Stimulated activated CD8-positive, alpha-beta memory T cell treated with anti-CD3 and anti-CD28 coated beads, Interleukin-4, amount 100 ng/mL, for 24 hours (primary cell): ENCODE measurements around the gene MT1B.

Experiments used
- DNase-seq: peaks from one replicate; pipeline ENCODE4 v3.0.0-alpha.2; 2020; ENCODE audit warnings: low read depth

Gene MT1B

DNA sequence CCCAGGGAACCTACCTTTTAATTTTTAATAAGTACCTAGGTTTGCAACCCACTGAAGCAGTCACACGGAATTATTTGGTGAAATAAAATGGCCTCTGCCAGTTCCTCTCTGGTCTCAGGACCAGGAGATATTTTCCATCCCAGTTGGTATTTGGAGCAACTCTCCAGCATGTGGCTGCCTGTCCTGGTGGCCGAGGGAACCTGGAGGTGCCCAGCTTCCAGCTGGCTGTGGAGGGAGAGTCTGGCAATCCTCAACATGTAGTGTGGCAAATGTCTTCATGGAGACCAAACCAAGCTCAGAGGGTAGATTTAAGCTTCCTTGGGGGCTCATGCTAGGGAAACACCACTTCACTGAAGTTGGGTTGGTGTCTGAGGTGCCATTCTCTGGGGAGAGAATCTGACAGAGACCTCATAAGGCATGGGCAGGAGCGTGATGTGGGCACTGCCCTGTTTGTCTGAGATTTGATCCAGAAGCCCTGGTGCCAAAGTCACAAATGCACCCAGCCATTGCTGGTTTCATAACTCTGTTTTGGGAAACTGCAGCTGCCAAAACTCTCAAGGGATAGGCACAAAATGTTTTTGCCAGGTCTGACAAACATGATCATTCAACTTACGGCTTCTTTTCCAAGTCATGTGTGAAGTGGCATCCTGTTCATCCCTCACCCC is 33.4 kb downstream of the MT1B start:
- no peak for DNase-seq

DNA sequence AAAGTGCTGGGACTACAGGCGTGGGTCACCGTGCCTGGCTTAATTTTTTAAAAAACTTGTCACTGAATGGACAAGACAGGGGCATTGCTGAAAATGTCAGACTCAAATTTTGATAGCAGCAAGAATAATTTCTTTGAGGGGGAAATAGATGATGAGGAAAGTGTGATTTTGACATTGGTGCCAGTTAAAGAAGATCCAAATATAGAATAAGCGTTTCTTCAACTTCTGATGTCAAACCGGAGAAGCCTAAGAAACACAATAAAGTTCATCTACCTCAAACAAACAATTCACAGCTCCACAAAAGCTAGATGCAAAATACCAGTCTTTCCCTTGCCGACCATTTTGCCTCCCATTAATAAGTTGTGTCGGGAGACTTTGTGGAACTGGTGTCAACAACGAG is 35.1 kb downstream of the MT1B start:
- no peak for DNase-seq

DNA sequence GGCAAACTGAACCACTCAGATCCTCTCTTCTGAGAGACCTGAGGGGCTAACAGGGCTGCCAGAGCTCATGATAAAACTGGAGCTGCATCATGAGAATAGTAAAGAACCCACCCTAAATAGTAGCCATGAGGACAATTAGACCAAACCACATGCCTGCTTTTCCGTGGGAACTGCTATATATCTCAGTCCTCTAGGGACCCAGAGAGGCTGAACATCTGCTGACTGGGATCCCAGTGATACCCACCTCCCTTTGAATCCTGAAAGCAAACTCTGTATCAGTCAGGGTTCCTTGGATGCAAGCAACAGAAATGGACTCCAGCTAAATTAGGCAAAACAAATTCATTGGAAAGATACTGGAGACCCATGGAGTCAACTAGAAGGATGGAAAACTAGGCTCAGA is 37.1 kb downstream of the MT1B start:
- no peak for DNase-seq

DNA sequence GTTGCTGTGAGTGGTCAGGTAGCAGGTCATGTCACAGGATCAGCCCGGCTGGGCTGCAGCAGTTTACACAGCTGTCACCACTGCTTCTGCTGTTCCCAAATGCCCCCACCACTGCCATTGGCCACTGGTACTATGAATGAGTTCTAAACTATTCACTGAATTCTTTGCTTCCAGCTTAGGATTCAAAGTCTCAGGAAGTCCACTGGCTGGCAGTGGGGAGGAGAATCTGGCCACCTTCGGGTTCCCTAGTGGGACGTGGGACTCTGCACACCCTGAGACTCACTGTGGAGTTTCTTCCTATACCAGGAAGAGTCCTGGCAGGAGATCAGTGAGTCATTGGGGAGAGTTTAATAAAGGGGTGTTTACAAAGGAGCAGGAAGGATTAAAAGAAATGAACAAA is 37.5 kb downstream of the MT1B start:
- DNase-seq, result no peak

DNA sequence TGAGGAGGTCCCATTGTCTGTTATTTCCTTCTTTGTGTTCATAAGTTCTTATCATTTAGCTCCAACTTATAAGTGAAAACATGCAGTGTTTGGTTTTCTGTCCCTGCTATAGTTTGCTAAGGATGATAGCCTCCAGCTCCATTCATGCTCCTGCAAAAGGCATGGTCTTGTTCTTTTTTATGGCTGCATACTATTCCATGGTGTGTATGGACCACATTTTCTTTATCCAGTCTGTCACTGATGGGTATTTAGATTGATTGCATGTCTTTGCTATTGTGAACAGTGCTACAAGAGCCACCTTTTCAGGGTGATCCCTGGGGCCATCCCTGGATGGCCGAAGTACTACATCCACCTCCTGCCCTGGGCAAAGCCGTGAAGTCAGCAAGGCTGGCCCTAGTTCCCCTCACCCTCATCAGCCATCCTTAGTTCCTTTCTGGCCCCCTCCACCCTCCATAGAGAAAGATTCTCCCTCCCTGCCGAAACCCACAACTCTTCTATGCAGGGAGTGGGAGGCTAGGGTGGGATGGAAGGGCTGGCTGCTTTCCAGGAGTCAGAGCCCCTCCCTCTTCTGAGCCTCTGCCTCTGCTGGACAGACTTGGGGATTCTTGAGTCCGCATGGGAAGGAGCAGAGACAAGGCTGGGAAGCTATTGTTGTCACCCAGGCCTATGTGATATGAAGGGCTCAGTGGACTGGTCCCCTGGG is 38.9 kb downstream of the MT1B start:
- DNase-seq, result no peak

DNA sequence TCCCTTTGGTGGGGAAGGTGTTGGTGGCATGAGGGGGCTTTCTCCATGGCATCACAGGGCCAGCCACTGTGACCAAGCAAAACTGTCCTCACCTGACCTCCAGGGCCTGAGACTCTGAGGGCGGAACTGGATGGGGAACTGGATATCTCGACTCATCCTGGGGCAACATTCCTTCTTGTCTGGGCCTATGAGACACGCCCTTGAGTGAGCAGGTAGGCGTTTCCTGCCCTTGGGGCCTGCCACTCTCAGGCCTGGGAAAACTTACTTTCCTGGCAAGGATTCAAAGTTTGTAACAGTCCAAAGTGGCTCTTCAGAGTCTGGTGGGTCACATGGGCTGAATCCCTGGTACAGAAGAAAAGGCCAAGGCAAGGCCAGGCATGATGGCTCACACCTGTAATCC is 40.2 kb downstream of the MT1B start:
- no peak for DNase-seq

DNA sequence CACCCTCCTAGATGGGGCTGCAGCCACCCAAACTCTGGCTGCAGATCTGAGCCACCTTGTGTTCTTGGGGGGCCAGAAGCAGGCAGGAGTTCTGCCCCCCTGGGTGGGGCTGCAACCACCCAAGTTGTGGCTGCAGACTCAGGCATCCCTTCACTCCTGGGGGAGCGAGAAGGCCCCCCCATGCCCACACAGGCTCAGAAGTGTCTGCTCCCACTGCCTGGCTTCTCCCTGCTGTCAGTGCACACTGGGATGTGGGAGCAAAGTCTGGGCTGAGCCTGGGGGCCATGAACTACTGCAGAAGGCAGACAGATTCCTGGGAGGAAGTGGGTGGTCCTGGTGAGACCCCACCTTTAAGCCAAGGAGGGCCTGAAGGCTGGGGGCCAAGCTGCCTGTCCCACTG is 43.6 kb downstream of the MT1B start:
- no peak for DNase-seq

DNA sequence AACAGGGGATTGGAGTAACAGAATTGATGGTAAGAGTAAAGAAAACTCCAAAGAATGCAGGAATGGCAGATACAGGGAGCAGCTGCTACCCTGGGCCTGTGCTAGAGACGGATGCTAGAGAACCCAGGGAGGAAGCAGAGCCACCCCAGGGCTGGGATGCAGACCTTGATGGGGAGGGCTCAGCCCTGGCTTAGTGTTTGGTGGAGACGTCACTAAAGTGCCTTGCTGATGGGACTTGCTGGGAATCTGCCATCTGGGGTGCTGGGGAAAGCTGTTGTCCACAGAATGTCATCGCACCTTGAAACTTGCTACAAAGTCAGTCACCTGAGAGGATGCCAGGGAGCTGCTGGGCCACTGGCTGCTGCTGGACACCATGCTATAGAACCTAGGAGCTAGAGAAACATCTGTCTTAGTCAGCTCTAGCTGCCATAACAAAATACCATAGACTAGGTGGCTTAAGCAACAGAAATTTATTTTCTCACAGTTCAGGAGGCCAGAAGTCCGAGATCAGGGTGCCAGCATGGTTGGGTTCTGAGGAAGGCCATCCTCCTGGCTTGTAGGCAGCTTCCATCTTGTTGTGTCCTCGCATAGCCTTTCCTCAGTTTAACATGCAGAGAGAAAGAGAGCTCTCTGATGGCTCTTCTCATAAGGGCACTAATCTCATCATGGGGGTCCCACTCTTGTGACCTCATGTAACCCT is 45.9 kb downstream of the MT1B start:
- no peak for DNase-seq

DNA sequence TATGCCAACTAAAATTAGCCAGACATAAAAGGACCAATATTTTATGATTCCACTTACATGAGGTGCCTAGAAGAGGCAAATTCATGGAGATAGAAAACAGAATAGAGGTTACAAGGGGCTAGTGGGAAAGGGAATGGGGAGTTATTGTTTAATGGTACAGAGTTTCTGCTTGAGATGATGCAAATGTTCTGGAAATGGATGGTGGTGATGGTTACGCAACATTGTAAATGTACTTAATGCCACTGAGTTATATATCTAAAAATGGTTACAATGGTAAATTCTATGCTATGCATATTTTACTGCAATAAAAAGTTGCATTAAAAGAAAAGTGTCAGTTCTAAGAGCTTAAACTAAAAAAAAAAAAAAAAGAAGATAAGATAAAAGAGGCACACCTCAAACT is 48.5 kb downstream of the MT1B start:
- no peak for DNase-seq

DNA sequence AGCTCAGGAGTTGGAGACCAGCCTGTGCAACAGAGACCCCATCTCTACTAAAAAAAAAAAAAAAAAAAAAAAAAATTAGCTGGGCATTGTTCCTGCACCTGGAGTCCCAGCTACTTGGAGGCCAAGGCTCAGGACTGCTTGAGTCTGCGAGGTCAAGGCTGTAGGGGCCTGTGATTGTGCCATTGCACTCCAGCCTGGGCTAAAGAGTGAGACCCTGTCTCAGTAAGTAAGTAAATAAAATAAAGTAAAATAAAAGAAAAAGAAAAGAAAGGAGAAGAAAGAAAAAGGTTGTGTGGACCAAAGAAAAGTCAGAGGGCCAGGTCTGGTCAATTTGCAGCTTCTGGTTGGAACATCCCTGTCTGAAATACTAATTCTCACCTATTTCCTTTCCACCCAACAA is 48.9 kb downstream of the MT1B start:
- no peak for DNase-seq

DNA sequence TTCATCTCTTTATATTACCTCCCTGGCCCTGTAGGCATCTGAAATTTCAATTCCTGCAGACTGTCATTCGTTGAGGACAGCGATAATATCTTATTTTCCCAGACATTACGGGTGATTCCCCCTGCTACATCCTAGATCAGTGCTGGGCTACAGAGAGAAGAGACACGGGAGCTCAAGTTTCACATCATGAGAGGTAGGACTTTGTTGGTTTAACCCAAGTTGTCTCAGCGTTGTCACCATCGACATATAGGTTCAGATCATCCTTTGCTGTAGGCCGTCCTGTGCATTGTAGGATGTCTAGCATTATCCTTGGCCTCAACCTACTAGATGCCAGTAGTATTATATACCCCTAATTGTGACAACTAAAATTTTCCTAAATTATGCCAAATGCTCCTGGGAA is 49.8 kb downstream of the MT1B start:
- DNase-seq, result no peak
